Measurements from ENCODE around the gene UBE2O.

UBE2O gene

DNA sequence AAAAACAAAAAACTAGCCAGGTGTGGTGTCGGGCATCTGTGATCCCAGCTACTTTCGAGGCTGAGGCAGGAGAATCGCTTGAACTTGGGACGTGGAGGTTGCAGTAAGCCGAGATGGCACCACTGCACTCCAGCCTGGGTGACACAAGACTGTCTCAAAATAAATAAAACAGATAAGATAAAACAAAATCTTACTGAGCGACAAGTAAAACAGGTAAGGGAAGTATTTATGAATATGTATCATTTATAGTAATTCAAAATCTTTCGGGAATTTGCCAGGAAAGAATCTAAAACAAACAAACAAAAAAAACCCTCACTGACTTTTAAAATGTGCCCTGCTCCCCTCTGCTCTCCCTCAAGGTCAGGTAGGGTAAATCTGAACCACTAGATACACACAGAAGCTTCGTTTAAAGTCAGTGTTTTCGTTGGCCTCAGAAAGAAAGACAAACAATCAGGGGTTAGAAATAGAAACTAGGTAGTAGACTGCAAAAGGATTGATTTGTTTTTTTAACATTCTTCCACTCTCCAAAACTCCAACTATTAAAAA, 101.4 kb downstream of the UBE2O start:
- H3K9me3 ChIP-seq (ENCODE audit: control insufficient read depth, insufficient read depth, low read depth, low read length): no peaks in the 10 kb centered on the region

More for the DNA sequence above, 101.4 kb downstream of the UBE2O start:
- TF ChIP-seq ZNF707 (tag by site-specific recombination; IDR thresholded peaks at IDR 0.05) (no peak), HOXA7 (CRISPR knock-in tag; IDR thresholded peaks at IDR 0.05; ENCODE audit: borderline replicate concordance) (no peak), ZNF2 (tag by site-specific recombination; IDR thresholded peaks at IDR 0.05) (peak; percentile 68; the same call in 1 of the 2 replicates), TCF7L2 (IDR thresholded peaks at IDR 0.05; ENCODE audit: borderline replicate concordance, low read depth, low read length) (no peak), OSR2 (tag by site-specific recombination; IDR thresholded peaks at IDR 0.05) (peak; percentile 53; the same call in 1 of the 2 replicates), ZNF391 (tag by site-specific recombination; IDR thresholded peaks at IDR 0.05; ENCODE audit: borderline replicate concordance, low read depth) (no peak), MZF1 (tag by site-specific recombination; IDR thresholded peaks at IDR 0.05; ENCODE audit: borderline replicate concordance) (no peak), ZNF768 (tag by site-specific recombination; IDR thresholded peaks at IDR 0.05) (no peak), ZNF394 (tag by site-specific recombination; IDR thresholded peaks at IDR 0.05; ENCODE audit: borderline replicate concordance) (no peak), ZNF311 (tag by site-specific recombination; IDR thresholded peaks at IDR 0.05; ENCODE audit: borderline replicate concordance) (no peak), ZIC2 (tag by site-specific recombination; IDR thresholded peaks at IDR 0.05) (no peak), ZNF155 (tag by site-specific recombination; IDR thresholded peaks at IDR 0.05) (no peak), ZNF366 (tag by site-specific recombination; conservative IDR thresholded peaks at IDR 0.05) (0 out of 2 replicates have a peak, but pooled peaks have one; percentile 28), ZNF501 (tag by site-specific recombination; IDR thresholded peaks at IDR 0.05) (no peak), SCRT2 (tag by site-specific recombination; IDR thresholded peaks at IDR 0.05) (no peak), GFI1B (tag by site-specific recombination; IDR thresholded peaks at IDR 0.05) (0 out of 2 replicates have a peak, but pooled peaks have one; percentile 19), ZNF777 (tag by site-specific recombination; IDR thresholded peaks at IDR 0.05; ENCODE audit: borderline replicate concordance) (no peak), ZNF510 (tag by site-specific recombination; IDR thresholded peaks at IDR 0.05; ENCODE audit: insufficient replicate concordance) (no peak)
- TF ChIP-seq, protein P1, sequence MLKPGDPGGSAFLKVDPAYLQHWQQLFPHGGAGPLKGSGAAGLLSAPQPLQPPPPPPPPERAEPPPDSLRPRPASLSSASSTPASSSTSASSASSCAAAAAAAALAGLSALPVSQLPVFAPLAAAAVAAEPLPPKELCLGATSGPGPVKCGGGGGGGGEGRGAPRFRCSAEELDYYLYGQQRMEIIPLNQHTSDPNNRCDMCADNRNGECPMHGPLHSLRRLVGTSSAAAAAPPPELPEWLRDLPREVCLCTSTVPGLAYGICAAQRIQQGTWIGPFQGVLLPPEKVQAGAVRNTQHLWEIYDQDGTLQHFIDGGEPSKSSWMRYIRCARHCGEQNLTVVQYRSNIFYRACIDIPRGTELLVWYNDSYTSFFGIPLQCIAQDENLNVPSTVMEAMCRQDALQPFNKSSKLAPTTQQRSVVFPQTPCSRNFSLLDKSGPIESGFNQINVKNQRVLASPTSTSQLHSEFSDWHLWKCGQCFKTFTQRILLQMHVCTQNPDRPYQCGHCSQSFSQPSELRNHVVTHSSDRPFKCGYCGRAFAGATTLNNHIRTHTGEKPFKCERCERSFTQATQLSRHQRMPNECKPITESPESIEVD (tag by site-specific recombination; IDR thresholded peaks at IDR 0.05): peak; percentile 72; the same call in 1 of the 2 replicates
- TF ChIP-seq, protein P2, sequence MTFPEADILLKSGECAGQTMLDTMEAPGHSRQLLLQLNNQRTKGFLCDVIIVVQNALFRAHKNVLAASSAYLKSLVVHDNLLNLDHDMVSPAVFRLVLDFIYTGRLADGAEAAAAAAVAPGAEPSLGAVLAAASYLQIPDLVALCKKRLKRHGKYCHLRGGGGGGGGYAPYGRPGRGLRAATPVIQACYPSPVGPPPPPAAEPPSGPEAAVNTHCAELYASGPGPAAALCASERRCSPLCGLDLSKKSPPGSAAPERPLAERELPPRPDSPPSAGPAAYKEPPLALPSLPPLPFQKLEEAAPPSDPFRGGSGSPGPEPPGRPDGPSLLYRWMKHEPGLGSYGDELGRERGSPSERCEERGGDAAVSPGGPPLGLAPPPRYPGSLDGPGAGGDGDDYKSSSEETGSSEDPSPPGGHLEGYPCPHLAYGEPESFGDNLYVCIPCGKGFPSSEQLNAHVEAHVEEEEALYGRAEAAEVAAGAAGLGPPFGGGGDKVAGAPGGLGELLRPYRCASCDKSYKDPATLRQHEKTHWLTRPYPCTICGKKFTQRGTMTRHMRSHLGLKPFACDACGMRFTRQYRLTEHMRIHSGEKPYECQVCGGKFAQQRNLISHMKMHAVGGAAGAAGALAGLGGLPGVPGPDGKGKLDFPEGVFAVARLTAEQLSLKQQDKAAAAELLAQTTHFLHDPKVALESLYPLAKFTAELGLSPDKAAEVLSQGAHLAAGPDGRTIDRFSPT (tag by site-specific recombination; IDR thresholded peaks at IDR 0.05): no peak
- TF ChIP-seq, protein P3, sequence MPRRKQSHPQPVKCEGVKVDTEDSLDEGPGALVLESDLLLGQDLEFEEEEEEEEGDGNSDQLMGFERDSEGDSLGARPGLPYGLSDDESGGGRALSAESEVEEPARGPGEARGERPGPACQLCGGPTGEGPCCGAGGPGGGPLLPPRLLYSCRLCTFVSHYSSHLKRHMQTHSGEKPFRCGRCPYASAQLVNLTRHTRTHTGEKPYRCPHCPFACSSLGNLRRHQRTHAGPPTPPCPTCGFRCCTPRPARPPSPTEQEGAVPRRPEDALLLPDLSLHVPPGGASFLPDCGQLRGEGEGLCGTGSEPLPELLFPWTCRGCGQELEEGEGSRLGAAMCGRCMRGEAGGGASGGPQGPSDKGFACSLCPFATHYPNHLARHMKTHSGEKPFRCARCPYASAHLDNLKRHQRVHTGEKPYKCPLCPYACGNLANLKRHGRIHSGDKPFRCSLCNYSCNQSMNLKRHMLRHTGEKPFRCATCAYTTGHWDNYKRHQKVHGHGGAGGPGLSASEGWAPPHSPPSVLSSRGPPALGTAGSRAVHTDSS (tag by site-specific recombination; IDR thresholded peaks at IDR 0.05): no peak
- TF ChIP-seq, protein P4, sequence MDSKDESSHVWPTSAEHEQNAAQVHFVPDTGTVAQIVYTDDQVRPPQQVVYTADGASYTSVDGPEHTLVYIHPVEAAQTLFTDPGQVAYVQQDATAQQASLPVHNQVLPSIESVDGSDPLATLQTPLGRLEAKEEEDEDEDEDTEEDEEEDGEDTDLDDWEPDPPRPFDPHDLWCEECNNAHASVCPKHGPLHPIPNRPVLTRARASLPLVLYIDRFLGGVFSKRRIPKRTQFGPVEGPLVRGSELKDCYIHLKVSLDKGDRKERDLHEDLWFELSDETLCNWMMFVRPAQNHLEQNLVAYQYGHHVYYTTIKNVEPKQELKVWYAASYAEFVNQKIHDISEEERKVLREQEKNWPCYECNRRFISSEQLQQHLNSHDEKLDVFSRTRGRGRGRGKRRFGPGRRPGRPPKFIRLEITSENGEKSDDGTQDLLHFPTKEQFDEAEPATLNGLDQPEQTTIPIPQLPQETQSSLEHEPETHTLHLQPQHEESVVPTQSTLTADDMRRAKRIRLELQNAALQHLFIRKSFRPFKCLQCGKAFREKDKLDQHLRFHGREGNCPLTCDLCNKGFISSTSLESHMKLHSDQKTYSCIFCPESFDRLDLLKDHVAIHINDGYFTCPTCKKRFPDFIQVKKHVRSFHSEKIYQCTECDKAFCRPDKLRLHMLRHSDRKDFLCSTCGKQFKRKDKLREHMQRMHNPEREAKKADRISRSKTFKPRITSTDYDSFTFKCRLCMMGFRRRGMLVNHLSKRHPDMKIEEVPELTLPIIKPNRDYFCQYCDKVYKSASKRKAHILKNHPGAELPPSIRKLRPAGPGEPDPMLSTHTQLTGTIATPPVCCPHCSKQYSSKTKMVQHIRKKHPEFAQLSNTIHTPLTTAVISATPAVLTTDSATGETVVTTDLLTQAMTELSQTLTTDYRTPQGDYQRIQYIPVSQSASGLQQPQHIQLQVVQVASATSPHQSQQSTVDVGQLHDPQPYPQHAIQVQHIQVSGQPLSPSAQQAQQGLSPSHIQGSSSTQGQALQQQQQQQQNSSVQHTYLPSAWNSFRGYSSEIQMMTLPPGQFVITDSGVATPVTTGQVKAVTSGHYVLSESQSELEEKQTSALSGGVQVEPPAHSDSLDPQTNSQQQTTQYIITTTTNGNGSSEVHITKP (tag by site-specific recombination; IDR thresholded peaks at IDR 0.05): peak; percentile 95
- ChIA-PET POLR2A (interaction anchor here (0.6 to 2.9 kb wide), 3 partner anchors 11 to 29 kb away, joined by 3 to 31 read pairs (median 9); no protein-coding TSS in a partner anchor), CTCF (interaction anchor here (0.9 to 3.5 kb wide), 6 partner anchors 12 to 72 kb away, joined by 3 to 38 read pairs (median 5); partner anchors contain the start of gene SPHK1)
- H3K27ac ChIP-seq (ENCODE audit: extremely low read depth, low read depth, low read length): peak overlapping the region; percentile 3; the same call in 1 of the 2 replicates
- H3K36me3 ChIP-seq (ENCODE audit: control insufficient read depth in 2 of 2, insufficient read depth in 1 of 2, low read length in 2 of 2): peaks cover 18 to 28% of the 10 kb centered on the region in 2 experiments; a peak in 2 of 3 replicates
- H3K4me3 ChIP-seq (ENCODE audit: low read depth, low read length): no peak overlapping the region
- H3K4me1 ChIP-seq (ENCODE audit: control insufficient read depth, insufficient read depth, low read length): peaks cover 12% of the 10 kb centered on the region; the same call in 1 of the 2 replicates
